ENCODE data around the gene BAHD1.

The BAHD1 gene

GRCh38 chr15:40511472-40512133, 70.8 kb downstream of the BAHD1 start:
- Histone ChIP-seq H3K27ac (ENCODE audit: low read length) (no peak overlapping the region), H3K9me3 (ENCODE audit: control insufficient read depth in 1 of 2, low read length in 2 of 2) (no peaks in the 10 kb centered on the region), H3K27me3 (ENCODE audit: low read depth, low read length) (no peaks in the 10 kb centered on the region), H3K4me3 (ENCODE audit: low read depth in 1 of 2, low read length in 2 of 2) (peak overlapping the region; percentile 57 to 70), H3K4me1 (ENCODE audit: control insufficient read depth in 1 of 2, insufficient read depth in 2 of 2, low read length in 2 of 2) (no peaks in the 10 kb centered on the region), H3K36me3 (ENCODE audit: control insufficient read depth in 1 of 2, insufficient read depth in 2 of 2, low read length in 2 of 2) (no peaks in the 10 kb centered on the region)

DNA sequence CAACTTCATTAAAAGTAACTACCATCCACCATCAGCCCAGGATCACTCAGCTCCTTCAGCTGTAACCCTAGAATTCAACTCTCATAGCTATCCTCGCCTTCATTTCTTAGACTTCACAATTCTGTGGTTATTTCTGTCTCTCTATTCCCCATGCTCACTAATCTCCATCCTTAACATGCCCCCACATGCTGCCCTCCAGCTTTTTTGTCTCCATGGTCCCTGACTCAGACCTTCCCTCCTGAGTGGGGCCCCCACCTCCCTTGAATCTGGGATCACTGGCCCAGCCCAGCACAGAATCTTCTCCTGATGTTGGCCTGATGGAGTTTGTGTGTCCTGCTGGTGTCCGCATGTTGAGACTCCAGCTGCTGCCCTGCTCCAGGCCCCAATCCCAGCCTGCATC, 71.7 kb downstream of the BAHD1 start:
- Histone ChIP-seq H3K36me3 (ENCODE audit: control insufficient read depth in 1 of 2, insufficient read depth in 2 of 2, low read length in 2 of 2) (no peaks in the 10 kb centered on the region), H3K27me3 (ENCODE audit: low read depth, low read length) (no peaks in the 10 kb centered on the region), H3K4me1 (ENCODE audit: control insufficient read depth in 1 of 2, insufficient read depth in 2 of 2, low read length in 2 of 2) (no peaks in the 10 kb centered on the region), H3K27ac (ENCODE audit: low read length) (no peak overlapping the region), H3K9me3 (ENCODE audit: control insufficient read depth in 1 of 2, low read length in 2 of 2) (no peaks in the 10 kb centered on the region), H3K4me3 (ENCODE audit: low read depth in 1 of 2, low read length in 2 of 2) (no peak overlapping the region)

DNA sequence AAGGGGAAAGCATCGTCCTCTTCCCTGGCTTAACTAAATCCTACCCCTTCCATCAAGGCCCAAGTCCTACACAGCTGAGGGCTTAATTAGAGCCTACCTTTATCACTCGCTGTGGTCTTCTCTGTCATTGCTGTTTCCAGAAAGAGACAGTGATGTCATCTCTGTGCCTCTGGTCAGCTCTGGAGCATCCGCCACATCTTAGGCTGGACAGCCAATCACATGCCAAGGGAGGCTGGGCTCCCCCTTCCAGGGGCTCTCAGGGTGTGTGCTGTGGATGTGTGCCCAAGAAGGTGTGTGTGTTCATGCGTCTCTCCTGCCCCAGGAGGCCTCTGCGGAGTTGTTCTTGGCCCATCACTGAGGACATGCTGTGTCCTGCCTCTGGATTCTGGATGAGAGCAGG, 72.9 kb downstream of the BAHD1 start:
- Histone ChIP-seq H3K9me3 (ENCODE audit: control insufficient read depth in 1 of 2, low read length in 2 of 2) (no peaks in the 10 kb centered on the region), H3K4me3 (ENCODE audit: low read depth in 1 of 2, low read length in 2 of 2) (no peak overlapping the region), H3K27ac (ENCODE audit: low read length) (no peak overlapping the region), H3K4me1 (ENCODE audit: control insufficient read depth in 1 of 2, insufficient read depth in 2 of 2, low read length in 2 of 2) (no peaks in the 10 kb centered on the region), H3K27me3 (ENCODE audit: low read depth, low read length) (no peaks in the 10 kb centered on the region), H3K36me3 (ENCODE audit: control insufficient read depth in 1 of 2, insufficient read depth in 2 of 2, low read length in 2 of 2) (no peaks in the 10 kb centered on the region)

DNA sequence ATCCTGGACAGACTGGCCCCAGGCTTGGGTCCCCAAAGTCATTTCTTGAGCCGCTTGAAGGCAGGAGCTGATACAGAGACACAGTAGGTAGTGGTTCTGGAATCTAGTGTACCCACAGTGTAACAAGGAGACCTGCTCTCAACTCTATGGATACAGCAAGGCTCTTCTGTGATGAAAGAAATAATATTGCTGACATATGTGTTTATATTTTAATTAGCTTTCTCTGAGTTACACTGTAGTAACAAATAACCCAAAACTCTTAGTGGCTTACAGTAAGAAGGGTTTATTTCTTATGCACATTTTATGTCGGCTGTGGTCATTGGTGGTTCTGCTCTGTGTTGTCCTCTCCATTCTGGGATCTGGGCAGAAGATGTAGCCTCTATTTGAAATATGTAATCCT, 75.6 kb downstream of the BAHD1 start:
- Histone ChIP-seq H3K36me3 (ENCODE audit: control insufficient read depth in 1 of 2, insufficient read depth in 2 of 2, low read length in 2 of 2) (no peaks in the 10 kb centered on the region), H3K9me3 (ENCODE audit: control insufficient read depth in 1 of 2, low read length in 2 of 2) (no peaks in the 10 kb centered on the region), H3K27me3 (ENCODE audit: low read depth, low read length) (no peaks in the 10 kb centered on the region), H3K4me1 (ENCODE audit: control insufficient read depth in 1 of 2, insufficient read depth in 2 of 2, low read length in 2 of 2) (no peaks in the 10 kb centered on the region), H3K27ac (ENCODE audit: low read length) (no peak overlapping the region), H3K4me3 (ENCODE audit: low read depth in 1 of 2, low read length in 2 of 2) (no peak overlapping the region)

All from muscle layer of duodenum (tissue), 2 donors.